HG02763 (cell line): Measurements from ENCODE around the gene ERC2.

Experiments used
- ATAC-seq: cut with Tn5 transposase; IDR thresholded peaks from one replicate; pipeline ENCODE4 v1.9.1; 2021; ENCODE audit warnings: mild to moderate bottlenecking, moderate library complexity; ENCODE audit not compliant: unreplicated experiment

ERC2 gene

DNA sequence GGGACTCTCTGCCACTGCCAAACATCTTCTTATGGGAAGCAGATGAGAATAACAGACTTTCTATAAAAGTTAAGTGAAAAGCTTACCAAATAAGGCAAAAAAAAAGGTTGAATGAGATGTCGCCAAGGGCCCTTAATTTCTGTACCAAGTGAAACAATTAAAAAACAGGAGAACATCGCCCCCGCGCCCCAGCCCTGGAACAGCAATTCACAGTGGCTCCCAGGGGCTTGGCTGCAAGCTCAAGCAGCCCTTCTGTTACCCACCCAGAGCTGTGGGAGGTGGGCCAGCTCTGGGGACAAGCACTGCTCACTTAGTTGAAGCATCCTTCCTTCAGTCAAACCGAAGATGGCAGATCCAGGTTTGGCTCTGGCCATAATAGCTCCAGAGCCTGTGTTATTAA, 208.0 kb downstream of the ERC2 start:
- ATAC-seq, result no peak

DNA sequence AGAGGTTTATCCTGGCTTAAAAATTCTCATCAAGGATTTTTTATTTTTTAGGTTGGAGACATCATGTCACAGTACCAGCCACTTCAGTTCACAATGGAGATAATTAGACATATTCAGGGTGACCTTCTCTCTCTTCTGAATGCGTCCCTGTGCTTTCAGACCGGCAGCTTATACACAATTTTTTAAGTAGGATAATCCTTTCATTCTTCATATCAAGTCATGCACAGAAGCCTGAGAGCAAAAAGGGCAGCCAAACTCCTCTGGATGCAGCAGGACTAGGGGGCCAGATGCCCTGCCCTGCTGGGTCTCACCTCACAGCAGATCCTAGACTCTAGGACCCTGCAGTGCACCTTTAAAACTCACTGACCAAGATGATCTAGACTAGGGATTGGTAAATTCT, 210.4 kb downstream of the ERC2 start:
- no peak for ATAC-seq

DNA sequence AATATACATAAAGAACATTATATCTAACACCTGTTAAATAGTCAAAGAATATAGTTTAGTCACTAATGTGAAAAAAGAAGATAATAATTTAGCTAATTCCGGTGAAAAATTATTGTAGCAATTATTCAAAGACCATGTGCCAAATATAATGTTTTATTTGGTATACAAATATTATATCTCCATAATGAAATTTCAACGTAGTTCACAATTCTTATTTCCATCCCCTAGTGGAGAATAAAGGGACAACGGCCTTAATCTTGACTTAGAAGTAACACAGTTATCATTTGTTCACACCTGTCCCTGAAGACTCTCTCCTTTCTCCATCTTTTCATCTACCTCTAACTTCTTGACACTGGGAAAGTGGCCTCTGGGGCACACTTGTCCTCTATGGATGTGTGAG, 213.4 kb downstream of the ERC2 start:
- ATAC-seq, result no peak

DNA sequence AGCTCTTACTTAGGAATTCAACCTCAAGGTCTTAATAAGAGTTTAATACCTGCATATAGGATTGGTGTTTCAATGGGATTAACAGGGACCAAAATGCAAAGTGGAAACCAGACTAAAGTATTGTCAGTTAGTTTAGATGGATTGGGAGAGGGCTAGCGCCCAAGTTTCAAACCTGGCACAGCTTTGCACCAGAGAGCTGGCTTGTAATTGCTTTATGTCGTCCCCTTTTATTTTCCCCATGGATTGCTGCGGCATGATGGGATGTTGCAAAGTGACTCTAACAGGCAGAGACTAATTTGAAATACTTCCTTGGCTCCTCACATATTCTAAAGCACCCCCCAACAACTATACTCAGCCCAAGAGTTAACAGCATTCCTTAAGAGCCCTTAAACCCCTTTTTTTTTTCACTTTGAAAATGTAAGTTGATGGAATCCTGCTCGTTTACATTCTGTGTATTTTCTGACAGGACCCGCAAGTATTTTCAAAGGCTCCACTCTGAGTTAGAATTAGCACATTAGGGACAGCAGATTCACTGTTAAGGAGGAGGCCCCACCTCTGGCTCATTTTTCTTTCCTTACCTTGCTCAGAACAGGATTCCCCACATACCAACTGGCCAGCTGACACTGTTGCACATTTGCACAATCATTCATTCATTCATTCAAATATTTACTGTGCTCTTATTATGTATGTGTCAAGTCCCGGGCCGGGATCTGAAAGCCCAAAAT, 214.2 kb downstream of the ERC2 start:
- no peak for ATAC-seq

DNA sequence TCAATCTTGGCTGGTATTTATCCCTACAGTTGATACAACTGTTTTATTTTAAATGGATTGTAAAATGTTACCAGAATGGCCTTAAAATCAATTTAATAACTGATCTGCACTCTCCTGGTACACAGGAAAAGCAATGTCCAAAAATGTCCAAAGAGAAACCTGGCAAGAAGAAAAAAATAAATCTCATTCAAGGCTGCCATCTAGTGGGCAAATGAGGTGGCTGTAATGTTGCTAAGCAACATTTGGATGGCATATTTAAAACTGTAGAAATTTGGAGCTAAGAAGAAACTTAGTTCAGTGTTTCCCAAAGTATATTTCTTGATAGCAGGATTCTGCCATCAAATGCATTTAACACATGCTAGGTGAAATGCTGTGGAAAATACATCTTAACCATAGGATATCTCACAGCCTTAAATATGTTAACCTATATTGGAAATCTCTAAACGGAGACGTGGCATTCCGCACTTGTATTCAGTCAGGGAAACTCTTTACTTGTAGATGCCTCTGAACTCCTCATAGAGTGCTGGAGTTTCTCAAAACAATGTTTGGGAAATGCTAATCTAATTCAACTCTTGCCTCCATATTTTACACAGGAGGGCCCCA, 216.8 kb downstream of the ERC2 start:
- ATAC-seq, result no peak

DNA sequence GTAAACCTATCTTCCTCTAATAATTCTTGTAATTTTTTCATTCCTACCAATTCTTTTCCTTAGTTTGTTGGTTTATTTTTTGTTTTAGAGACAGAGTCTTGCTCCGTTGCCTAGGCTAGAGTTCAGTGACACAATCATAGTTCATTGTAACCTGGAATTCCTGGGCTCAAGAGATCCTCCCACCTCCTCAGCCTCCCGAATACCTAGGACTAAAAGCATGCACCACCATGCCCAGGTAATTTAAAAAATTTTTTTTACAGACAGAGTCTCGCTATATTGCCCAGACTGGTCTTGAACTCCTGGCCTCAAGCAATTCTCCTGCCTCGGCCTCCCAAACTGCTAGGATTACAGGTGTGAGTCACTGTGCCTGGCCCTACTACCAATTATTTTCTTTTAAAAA, 220.2 kb downstream of the ERC2 start:
- no peak for ATAC-seq

DNA sequence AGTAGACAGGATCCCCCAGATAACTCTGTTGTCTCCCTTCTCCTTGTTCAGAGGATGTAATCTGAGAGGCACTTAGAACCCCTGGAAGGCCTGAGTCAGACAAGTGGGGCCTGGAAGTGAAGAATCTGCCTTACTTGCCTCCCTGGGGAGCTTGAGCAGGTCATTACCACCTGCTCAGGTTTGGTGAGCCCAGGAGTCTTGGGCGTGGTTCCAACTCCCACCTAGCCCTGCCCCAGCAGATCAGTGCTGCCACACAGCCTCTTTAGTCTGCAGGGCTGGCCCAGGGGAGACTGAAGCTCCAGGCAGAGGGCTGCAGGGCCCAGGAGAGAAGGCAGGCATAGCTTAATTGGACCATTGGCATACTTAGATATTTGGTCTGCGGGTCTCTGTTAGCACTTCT, 230.0 kb downstream of the ERC2 start:
- no peak for ATAC-seq

DNA sequence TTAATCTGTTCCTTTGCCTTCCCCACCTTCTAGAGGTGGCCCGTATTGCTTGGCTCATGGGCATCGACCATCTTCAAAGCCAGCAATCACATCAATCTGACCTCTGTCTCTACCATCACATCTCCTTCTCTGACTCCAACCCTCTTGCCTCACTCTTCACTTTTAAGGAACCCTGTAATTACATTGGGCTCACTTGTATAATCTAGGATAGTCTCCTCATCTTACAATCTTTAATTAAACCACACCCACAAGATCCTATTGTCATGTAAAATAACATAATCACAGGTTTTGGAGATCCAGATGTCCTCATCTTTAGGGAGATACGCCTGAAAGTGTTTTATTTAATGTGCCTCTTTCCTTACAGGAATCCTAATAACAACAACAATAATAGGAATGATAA, 234.5 kb downstream of the ERC2 start:
- no peak for ATAC-seq

DNA sequence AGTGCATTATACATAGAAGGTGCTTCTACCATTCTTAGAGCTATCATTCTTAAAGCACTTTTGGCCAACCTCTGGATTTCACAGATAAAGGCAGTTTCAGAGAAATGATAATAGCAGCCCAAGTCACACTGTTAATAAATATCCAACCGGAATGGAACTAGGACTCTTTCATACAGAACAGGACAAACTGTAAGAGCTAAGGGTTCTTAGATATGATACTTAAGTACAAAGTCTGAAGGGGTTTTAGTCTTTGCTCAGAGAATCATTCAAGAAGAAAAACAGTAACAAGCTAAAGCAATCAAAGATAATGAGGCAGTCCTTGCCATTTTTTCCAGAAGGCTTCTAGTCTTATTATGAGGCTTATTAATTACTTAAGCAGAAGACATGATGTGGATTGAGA, 239.0 kb downstream of the ERC2 start:
- ATAC-seq, result no peak

DNA sequence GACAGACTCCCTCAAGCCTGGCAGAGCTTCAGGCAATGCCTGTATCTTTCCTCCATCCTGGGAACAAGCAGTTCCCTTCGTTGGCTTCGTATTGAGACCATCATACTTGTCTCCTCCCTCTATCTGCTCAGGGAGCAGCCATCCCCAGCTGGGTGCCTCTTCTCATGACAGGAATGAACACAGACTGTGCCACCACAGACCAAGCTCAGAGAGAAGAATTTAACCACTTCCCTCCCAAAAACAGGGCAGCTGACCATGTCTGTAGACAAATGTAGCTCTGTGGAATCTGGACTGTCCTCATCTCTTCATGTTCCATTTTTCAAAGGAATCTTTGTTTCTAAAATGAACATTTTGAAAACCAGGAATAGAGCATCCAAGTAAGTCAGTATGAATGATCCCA, 245.4 kb downstream of the ERC2 start:
- no peak for ATAC-seq

DNA sequence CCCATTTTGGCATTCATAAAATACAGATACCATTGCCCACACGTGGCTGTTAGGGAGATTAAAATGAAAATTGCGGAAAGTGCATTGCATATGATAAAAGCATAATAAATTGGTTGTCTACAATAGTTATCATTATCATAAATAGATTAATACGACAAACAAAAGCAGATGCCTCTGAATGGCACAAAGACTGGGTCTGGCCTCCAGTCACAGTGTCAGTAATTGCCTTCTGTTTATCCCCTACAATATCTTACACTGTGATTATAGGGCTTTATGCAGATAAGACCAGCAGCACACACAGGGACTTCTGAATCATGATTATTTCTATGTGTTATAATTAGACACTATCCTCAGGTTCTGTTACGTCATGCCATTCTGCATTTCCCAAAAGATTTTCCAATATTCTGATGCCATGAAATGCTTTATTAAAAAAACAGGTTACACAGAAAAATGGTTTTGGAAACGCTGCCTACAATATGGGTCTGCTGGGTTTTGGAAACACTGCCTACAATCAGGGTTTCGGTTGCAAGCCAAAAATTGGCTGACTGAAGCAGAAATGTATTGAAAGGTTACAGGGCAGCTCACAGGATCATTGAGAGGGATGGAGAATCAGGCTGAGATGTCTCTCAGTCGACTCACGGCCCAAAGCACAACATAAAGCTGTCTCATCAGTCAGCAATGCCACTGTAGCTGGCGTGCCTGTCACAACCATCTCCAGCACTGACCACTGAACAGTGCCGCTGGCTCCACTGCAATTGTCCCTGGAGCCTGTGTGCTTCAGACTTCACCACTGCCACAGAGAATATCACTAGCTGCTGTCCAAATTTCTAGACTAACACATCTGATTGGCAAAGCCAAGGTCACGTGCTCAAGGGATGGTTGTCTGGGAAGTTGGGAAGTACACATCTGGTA, 248.1 kb downstream of the ERC2 start:
- ATAC-seq, result no peak

DNA sequence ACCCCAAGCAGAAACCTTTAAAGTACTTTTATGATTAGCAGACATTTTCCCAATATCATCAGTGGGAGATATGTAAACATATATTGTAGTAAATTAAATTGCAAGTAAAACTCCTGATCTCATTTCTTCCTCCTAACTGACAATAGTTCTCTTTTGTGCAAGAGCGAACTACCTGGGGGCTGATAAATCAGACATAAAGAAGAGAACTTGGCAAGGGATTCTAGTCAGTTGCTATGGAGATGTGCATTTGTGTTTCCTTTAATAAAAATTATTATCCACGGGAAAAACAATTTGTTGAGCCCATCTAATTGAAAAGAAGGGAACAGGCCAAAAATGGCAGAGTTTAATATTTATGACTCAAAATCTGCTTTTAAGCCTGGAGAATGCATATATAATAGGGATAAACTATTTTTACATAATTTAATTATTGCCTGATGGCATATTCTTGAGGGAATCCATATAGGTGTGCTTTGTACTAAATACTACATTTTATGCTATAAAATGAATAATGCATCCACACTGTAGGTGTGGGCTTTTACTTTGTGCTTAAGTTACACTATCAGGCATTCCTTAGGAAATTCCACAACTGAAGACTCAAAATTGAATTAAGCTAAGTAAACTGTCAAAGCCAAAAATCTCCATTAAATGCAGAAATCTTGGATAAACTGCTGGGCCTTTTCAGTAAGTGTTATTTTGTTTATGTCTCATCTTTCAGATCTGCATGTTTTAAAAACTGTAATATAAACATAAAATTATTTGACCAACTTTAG, 258.1 kb downstream of the ERC2 start:
- no peak for ATAC-seq

DNA sequence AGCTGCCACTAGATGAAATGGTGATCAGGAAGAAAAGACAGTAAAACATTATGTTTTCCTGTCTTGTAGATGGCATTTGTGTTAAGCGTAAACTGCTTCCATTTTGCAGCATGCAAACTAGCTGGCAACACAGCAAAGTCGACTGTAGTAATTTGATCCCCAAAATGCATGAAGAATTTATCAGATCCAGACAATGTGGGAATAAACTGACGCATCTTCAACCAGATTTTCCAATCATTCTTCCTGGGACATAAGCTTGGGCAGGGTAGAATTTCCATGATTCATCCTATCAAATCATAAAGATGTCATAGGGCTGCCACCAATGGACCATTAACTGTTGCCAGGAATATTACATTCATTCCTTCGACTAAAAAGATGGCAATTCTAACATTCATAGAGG, 260.3 kb downstream of the ERC2 start:
- ATAC-seq, result no peak

DNA sequence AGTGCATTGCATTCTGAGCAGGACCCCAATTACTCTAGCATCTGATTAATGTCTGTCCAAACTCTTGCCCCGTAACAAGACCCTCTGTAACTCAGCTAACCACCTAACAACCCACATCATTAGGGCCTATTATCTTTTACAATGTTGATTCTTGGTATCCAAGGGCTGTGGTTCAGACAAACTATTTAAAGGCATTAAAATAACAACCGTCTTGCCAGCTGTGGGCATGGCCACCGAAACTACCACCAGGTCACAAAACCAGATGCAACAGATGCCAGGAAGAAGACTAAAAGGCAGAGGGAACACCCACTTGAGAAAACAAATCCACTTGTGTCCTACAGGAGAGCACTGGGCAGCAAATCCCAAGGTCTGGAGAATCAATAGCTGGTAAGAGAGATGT, 262.9 kb downstream of the ERC2 start:
- no peak for ATAC-seq

DNA sequence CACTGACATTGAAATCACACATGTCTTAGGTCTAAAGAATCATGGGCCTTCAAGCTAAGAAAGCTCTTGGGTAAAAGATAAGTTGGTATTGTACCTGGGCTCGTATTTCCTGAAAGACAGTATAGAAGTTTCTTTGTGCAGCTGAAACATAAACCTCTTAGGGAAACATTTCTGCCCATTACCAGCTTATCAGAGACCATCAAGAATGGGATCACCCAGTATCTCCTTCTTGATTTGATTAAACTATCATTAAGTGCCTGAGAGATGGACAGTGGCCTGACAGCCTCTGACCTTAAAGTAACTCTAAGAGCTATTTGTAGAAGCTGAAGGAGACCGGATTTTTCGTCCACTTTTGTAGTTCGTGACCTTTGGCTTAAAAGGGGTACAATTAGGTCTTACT, 265.3 kb downstream of the ERC2 start:
- ATAC-seq, result no peak

DNA sequence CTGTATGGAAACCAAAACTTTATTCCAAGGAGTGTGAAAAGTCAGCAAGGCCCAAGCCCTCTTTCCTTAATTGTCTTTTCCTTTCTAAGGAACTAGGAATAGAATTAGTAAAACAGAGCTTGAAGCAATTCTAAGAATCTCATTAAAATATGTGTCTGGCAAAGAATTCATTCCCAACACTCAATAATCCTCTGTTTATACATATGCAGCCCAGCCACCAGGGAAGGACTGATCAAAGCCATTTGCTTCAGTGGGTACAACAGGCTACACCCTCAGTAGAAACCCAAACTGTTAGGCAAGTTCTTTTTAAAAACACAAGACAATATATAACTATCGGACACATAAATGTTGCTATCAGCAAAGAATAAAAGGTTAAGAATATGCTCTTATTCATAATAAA, 266.9 kb downstream of the ERC2 start:
- no peak for ATAC-seq

DNA sequence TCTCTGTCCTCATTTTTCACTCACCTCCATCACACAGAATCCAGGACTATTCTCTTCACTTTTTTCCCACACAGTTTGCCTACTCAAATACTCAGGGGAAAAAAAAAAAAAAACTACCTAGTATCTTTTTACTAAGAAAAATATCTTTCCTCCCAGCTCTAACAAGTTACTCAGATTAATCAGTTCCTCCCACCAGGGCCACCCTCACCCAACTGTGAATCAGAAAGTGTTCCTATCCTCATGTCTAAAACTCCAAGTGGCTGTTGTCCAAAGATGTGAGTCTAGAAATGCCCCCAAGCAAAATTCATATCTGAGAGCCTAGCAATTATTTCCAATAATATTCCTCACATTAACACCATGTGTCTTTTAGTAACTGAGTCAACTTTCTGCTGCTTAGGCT, 268.0 kb downstream of the ERC2 start:
- no peak for ATAC-seq

DNA sequence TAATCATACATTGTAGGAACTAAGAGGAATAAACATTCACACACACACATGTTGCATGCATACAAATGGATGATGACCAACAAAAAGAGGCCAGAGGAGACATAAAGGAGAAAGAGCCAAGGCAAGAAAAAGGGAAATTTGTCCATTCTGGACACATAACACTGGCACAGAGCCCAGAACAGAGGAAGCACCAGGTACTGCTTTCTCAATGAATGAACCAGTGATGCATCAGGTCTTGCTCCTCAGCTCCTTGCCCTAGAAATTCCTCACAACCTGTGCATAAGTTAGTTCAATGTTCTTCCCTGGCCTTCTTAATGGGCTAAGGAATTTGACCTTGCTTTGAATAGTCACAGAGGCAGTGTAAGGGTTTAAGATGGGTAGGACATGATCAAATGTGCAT, 270.3 kb downstream of the ERC2 start:
- ATAC-seq, result no peak

DNA sequence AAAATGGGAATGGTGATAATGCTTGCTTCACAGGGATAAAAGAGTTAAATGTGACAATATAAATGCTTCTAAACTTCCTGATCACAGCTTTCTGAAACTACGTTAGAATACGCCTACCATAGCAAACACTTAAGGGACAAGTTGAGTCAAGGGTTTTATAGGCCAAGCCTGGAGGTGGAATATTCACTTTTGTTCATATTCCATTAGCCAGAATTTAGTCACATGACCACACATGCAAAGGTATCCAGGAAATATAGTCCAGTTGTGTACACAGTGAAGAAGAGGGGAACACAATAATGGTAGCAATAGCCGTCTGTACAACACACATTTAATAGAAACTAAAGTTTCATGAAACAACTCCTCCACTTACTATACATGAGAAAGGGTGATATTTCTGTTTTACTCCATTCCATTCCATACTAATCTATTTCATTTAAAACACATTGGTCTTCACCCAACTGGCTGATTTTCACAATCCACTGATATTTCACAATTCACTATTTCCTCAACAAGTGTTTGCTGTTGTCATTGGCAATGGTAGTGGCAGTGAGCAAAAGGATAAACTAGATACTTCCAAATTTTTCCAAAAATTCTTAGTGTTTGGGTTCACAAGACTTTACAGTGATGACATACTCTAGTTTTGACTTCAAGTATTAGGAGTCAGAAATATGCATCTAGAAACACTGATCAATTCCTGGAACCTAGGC, 270.9 kb downstream of the ERC2 start:
- ATAC-seq, result no peak

DNA sequence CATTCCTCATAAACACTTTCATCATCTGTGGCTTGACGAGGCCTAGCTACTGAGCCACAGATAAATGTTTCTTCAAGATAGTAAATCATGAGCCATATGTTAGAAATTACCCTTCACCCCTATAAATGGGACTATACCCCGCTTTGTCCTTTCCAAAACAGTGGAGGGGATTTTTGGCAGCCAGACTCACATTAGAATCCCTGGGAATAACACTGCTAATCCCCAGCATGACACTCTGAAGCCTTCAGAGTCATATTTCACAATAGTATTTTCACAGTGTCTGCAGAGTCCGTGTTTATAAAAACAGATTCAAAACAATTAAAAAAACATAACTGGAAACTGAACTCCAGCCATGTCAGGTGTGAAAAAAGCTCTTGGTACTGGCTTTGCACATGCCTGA, 271.6 kb downstream of the ERC2 start:
- no peak for ATAC-seq

DNA sequence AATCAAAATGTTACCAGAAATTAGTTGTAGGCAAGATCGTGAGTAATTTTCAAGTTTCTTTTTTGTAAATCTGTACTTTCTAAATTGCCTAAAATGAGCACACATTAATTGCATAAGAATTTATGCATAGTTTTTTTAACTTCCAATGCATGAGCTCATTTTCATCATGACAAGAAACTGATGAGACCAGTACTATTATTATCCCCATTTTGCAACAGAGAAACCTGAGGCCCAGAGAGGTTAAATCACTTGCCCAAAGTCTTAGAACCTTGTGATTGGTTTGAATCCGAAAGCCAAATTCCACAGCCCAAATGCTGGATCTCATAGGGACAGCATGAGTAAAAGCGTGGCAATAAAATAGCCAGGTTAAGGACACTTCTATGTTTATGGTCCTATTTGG, 274.7 kb downstream of the ERC2 start:
- ATAC-seq, result no peak
